WERI-Rb-1 (cell line): ENCODE measurements around the gene CCND1.

Experiments used
- DNase-seq: peaks from one replicate; pipeline ENCODE4 v3.0.0-alpha.2; 2020
- H3K27ac ChIP-seq: fragments of 250-450 bp; sonication (Bioruptor Pico); 2 replicates; pipeline ENCODE4 v1.5.1; 2020; ENCODE audit warnings: mild to moderate bottlenecking, moderate library complexity
- H3K27me3 ChIP-seq: fragments of 250-450 bp; sonication (Bioruptor Pico); 2 replicates; pipeline ENCODE4 v1.5.1; 2021; ENCODE audit warnings: mild to moderate bottlenecking, low read depth, moderate library complexity; ENCODE audit not compliant: insufficient read depth, severe bottlenecking
- H3K36me3 ChIP-seq: fragments of 250-450 bp; sonication (Bioruptor Pico); 2 replicates; pipeline ENCODE4 v1.5.1; 2020; ENCODE audit warnings: mild to moderate bottlenecking, moderate library complexity
- H3K4me3 ChIP-seq: 2 replicates; pipeline ENCODE4 v1.5.1; 2011; ENCODE audit warnings: low read depth, mild to moderate bottlenecking, control low read depth, low read length
- H3K9me3 ChIP-seq: fragments of 250-450 bp; sonication (Bioruptor Pico); 2 replicates; pipeline ENCODE4 v1.5.1; 2021; ENCODE audit warnings: mild to moderate bottlenecking, moderate library complexity; ENCODE audit not compliant: severe bottlenecking
- CTCF ChIP-seq: IDR thresholded peaks from 2 replicates; pipeline ENCODE4 v1.5.1; 2011; ENCODE audit warnings: low read depth, mild to moderate bottlenecking, control low read depth, inconsistent platforms, low read length

The CCND1 gene

GRCh38 chr11:69696749-69697468 is 56.0 kb downstream of the CCND1 start:
- no peak for TF ChIP-seq CTCF
- DNase-seq, result peak; percentile 64
- H3K27me3 ChIP-seq, result no peaks in the 10 kb centered on the region

GRCh38 chr11:69697469-69697843 is 56.5 kb downstream of the CCND1 start:
- no peaks in the 10 kb centered on the region for H3K27me3 ChIP-seq
- H3K27ac ChIP-seq, result no peak overlapping the region
- no peak for DNase-seq
- no peak for TF ChIP-seq CTCF
- H3K4me3 ChIP-seq, result no peak overlapping the region
- no peaks in the 10 kb centered on the region for H3K9me3 ChIP-seq
- no peaks in the 10 kb centered on the region for H3K36me3 ChIP-seq

More at GRCh38 chr11:69696749-69697468, 56.0 kb downstream of the CCND1 start:
- no peak overlapping the region for H3K27ac ChIP-seq
- no peaks in the 10 kb centered on the region for H3K9me3 ChIP-seq
- no peaks in the 10 kb centered on the region for H3K36me3 ChIP-seq
- H3K4me3 ChIP-seq, result no peak overlapping the region

GRCh38 chr11:69697861-69698260 is 56.9 kb downstream of the CCND1 start:
- DNase-seq, result no peak
- H3K4me3 ChIP-seq, result no peak overlapping the region
- TF ChIP-seq CTCF, result no peak
- H3K36me3 ChIP-seq, result no peaks in the 10 kb centered on the region
- H3K27ac ChIP-seq, result no peak overlapping the region
- H3K9me3 ChIP-seq, result no peaks in the 10 kb centered on the region
- H3K27me3 ChIP-seq, result no peaks in the 10 kb centered on the region

- no peak overlapping the region for H3K4me3 ChIP-seq
- H3K36me3 ChIP-seq, result no peaks in the 10 kb centered on the region
- TF ChIP-seq CTCF, result no peak
- no peak for DNase-seq
- no peaks in the 10 kb centered on the region for H3K9me3 ChIP-seq
- H3K27me3 ChIP-seq, result no peaks in the 10 kb centered on the region
- no peak overlapping the region for H3K27ac ChIP-seq
These were observed 57.4 kb downstream of the CCND1 start for GRCh38 chr11:69698362-69698761.

- DNase-seq, result peak; percentile 31
- H3K9me3 ChIP-seq, result no peaks in the 10 kb centered on the region
- H3K36me3 ChIP-seq, result no peaks in the 10 kb centered on the region
- no peak overlapping the region for H3K4me3 ChIP-seq
- no peak overlapping the region for H3K27ac ChIP-seq
- no peaks in the 10 kb centered on the region for H3K27me3 ChIP-seq
- TF ChIP-seq CTCF, result no peak
These were observed 58.3 kb downstream of the CCND1 start for GRCh38 chr11:69699213-69699612.
